ENCODE data around the gene TRPV5. TPM values are rescaled to one million over a fixed set of nuclear protein-coding genes. Genes with fewer than 3 reads are reported as not detected.

The TRPV5 gene
- total and polyA plus RNA-seq, 2 of the 8 experiments (the other 6 are each of a cell fraction or from before 2014, with no cell fraction given), result 0.03 TPM; not detected in 1

DNA sequence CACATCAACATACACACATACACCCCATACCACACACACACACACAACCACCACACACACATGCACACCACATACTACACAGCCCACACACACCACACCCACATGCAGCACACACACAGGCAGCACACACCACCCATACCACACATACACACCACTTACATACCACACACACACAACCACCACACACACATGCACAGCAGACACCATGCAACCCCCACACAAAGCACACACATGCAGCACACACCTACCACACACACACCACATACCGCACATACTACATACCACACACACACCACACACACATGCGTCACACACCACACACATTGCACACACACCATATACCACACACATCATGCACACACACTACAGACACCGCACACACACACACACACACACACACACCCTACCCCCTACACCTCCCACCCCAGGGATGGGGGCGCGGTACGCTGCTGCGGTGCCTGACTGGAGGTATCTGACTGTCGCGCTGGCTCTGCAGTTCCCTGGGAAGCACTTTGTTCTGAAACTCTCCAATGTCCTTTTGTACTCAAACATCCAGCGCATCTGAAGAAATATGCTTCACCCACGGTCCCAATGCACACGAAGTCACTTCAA is 42.6 kb downstream of the TRPV5 start:
- Histone ChIP-seq H3K27ac (ENCODE audit: low read depth, low read length) (no peak overlapping the region), H2AFZ (ENCODE audit: low read length) (no peak overlapping the region), H3K27me3 (replicated peaks in 1 of 4; ENCODE audit: control insufficient read depth in 3 of 4, extremely low read depth in 1 of 4, insufficient read depth in 3 of 4, low read length in 3 of 4) (no peaks in the 10 kb centered on the region), H4K5ac (ENCODE audit: insufficient read length, low read depth, low read length) (no peak overlapping the region), H3K9me3 (ENCODE audit: insufficient read depth in 2 of 2, low read depth in 1 of 2, low read length in 1 of 2) (no peaks in the 10 kb centered on the region), H2BK15ac (ENCODE audit: low read length) (no peak overlapping the region), H3K9ac (replicated peaks in 1 of 4; ENCODE audit: extremely low read depth in 1 of 4, low read depth in 3 of 4, low read length in 3 of 4) (no peak overlapping the region), H2BK12ac (ENCODE audit: low read depth, low read length) (no peak overlapping the region), H3K23me2 (ENCODE audit: low read depth, low read length) (peaks cover 10% of the 10 kb centered on the region; the same call in 1 of the 2 replicates), H3K79me2 (ENCODE audit: control insufficient read depth in 1 of 2, insufficient read depth in 2 of 2, low read length in 2 of 2) (no peaks in the 10 kb centered on the region), H3K56ac (replicated peaks; ENCODE audit: insufficient read length, low read depth, low read length) (peak overlapping the region; percentile 53), H2BK120ac (replicated peaks; ENCODE audit: low read depth, low read length) (no peak overlapping the region), H3K4me3 (ENCODE audit: extremely low read depth in 1 of 4, insufficient read depth in 2 of 4, low read depth in 3 of 4, low read length in 4 of 4) (no peak overlapping the region), H2AK5ac (ENCODE audit: low read depth, low read length) (0 out of 2 replicates have a peak overlapping the region, but pooled peaks have one; percentile 54), H3K14ac (ENCODE audit: insufficient read length) (no peak overlapping the region), H2BK20ac (ENCODE audit: low read length) (0 out of 2 replicates have a peak overlapping the region, but pooled peaks have one; percentile 29), H3K36me3 (ENCODE audit: control insufficient read depth in 2 of 4, insufficient read depth in 4 of 4, low read length in 3 of 4) (no peaks in the 10 kb centered on the region), H4K91ac (replicated peaks; ENCODE audit: insufficient read length, low read length) (peak overlapping the region; percentile 74), H3K23ac (ENCODE audit: insufficient read length) (no peak overlapping the region), H4K8ac (ENCODE audit: extremely low read depth, insufficient read depth, low read length) (no peak overlapping the region; the same call in 1 of the 2 replicates), H2BK5ac (ENCODE audit: low read depth, low read length) (no peak overlapping the region), H3K18ac (ENCODE audit: extremely low read depth, low read length) (no peak overlapping the region), H3K4me2 (ENCODE audit: insufficient read depth in 1 of 2, low read depth in 2 of 2, low read length in 2 of 2) (no peak overlapping the region), H3K4me1 (replicated peaks in 1 of 4; ENCODE audit: control insufficient read depth in 3 of 4, insufficient read depth in 4 of 4, low read length in 3 of 4) (peaks cover 0 to 2% (median 0%) of the 10 kb centered on the region in 4 experiments; a peak in 1 of 7 replicates), H3K4ac (replicated peaks; ENCODE audit: insufficient read length, low read depth, low read length) (peak overlapping the region; percentile 85), H4K20me1 (replicated peaks in 1 of 2; ENCODE audit: control insufficient read depth in 1 of 2, insufficient read depth in 2 of 2, low read length in 2 of 2) (peaks cover 0 to 7% of the 10 kb centered on the region in 2 experiments), H3K79me1 (ENCODE audit: low read depth, low read length) (no peaks in the 10 kb centered on the region)
- ChIA-PET POLR2A (ENCODE audit: partially characterized antibody) (no interaction called here), CTCF (ENCODE audit: partially characterized antibody) (interaction anchor here (1.1 to 8.2 kb wide), 3 partner anchors 10 to 324 kb away, joined by 4 to 69 read pairs (median 26); no protein-coding TSS in a partner anchor)
- FAIRE-seq, result no peak
- no peak for DNase-seq (ENCODE audit: low read depth in 1 of 2, low spot score in 2 of 2)
- WGBS, 2 experiments (ENCODE audit: extremely low coverage in 1 of 2, insufficient coverage in 1 of 2, insufficient read length in 1 of 2, insufficient replicate concordance in 2 of 2, low coverage in 1 of 2, low lambda C conversion rate in 2 of 2, missing lambda C conversion rate in 1 of 2), result 93% methylated on average over 12 of the region's 12 CpGs; no CpG with 5 or more reads in 1 of the 2 experiments
- TF ChIP-seq POLR2A (IDR thresholded peaks at IDR 0.05; ENCODE audit: control extremely low read depth in 1 of 2, low read depth in 2 of 2, low read length in 2 of 2), result no peak

Data from H1 (cell line).